Measurements from ENCODE around the gene CREB5. TPM values are rescaled to one million over a fixed set of nuclear protein-coding genes. Genes with fewer than 3 reads are reported as not detected.

CREB5 gene
- total and polyA plus RNA-seq, 2 donors (not counting 3 experiments of a cell fraction or from before 2014, with no cell fraction given), result 19.6 to 28.4 TPM

GRCh38 chr7:28548416-28548815, 136.1 kb downstream of the CREB5 start:
- ChIA-PET CTCF (interaction anchor here (0.6 to 1.1 kb wide), 2 partner anchors 12 to 82 kb away, joined by 3 read pairs; no protein-coding TSS in a partner anchor), POLR2A (no interaction called here)
- intact Hi-C loops (cut with micrococcal nuclease) (no loop called here), dilution Hi-C loops (cut with MboI; ENCODE audit: extremely low pct_ligation_motif_present, low sequenced_read_pairs) (no loop called here)
- Histone ChIP-seq H3K79me2 (ENCODE audit: control insufficient read depth, insufficient read depth, low read length) (no peaks in the 10 kb centered on the region), H3K9me1 (replicated peaks; ENCODE audit: control insufficient read depth, extremely low read depth, insufficient read depth, low read length) (no peaks in the 10 kb centered on the region), H4K20me1 (replicated peaks; ENCODE audit: control insufficient read depth, extremely low read depth, insufficient read depth, low read length) (no peaks in the 10 kb centered on the region), H3K9me3 (replicated peaks; ENCODE audit: control insufficient read depth, insufficient read depth, low read length) (no peaks in the 10 kb centered on the region), H3K4me3 (replicated peaks in 1 of 3; ENCODE audit: insufficient read depth in 1 of 3, low read depth in 1 of 3, low read length in 3 of 3) (no peak overlapping the region), H3K36me3 (ENCODE audit: control insufficient read depth in 2 of 2, extremely low read depth in 1 of 2, insufficient read depth in 2 of 2, low read length in 2 of 2) (no peaks in the 10 kb centered on the region), H3K9ac (replicated peaks; ENCODE audit: extremely low read depth, insufficient read depth, low read length) (no peak overlapping the region), H3K27ac (ENCODE audit: insufficient read depth, low read depth, low read length) (no peak overlapping the region), H3K4me1 (ENCODE audit: control insufficient read depth, extremely low read depth, insufficient read depth, low read length) (no peaks in the 10 kb centered on the region), H3K27me3 (ENCODE audit: control insufficient read depth in 2 of 2, insufficient read depth in 2 of 2, low read length in 2 of 2) (peaks cover 14% of the 10 kb centered on the region in 2 experiments), H3K4me2 (ENCODE audit: insufficient read depth, low read length) (no peak overlapping the region), H2AFZ (ENCODE audit: low read depth, low read length) (no peak overlapping the region)
- no TSS peak for BruUV-seq (replicated peaks)
- FAIRE-seq (no peak), DNase-seq (ENCODE audit: low read depth, low spot score) (no peak)
- TF ChIP-seq POLR2AphosphoS5 (IDR thresholded peaks at IDR 0.05; ENCODE audit: insufficient read depth, low read depth, low read length) (no peak), POLR2A (IDR thresholded peaks at IDR 0.05; ENCODE audit: low read depth, low read length) (no peak)

- CTCF ChIA-PET, result interaction anchor here (1.3 kb wide), 1 partner anchor 13 kb away, joined by 3 read pairs; no protein-coding TSS in a partner anchor
- dilution Hi-C loops (cut with MboI; ENCODE audit: extremely low pct_ligation_motif_present, low sequenced_read_pairs), result no loop called here
- H3K36me3 ChIP-seq (ENCODE audit: control insufficient read depth in 2 of 2, extremely low read depth in 1 of 2, insufficient read depth in 2 of 2, low read length in 2 of 2), result no peaks in the 10 kb centered on the region
- H3K9me1 ChIP-seq (replicated peaks; ENCODE audit: control insufficient read depth, extremely low read depth, insufficient read depth, low read length), result no peaks in the 10 kb centered on the region
- H3K27ac ChIP-seq (ENCODE audit: insufficient read depth, low read depth, low read length), result no peak overlapping the region
- TF ChIP-seq MAX (IDR thresholded peaks at IDR 0.05; ENCODE audit: insufficient read depth, insufficient read length), result no peak
- no peak for TF ChIP-seq GATA2 (IDR thresholded peaks at IDR 0.05; ENCODE audit: insufficient read depth, insufficient read length, low read depth, low read length)
- no peak for TF ChIP-seq EZH2 (IDR thresholded peaks at IDR 0.05; ENCODE audit: borderline replicate concordance, low read depth, low read length, severe bottlenecking)
- no peak for TF ChIP-seq JUN (IDR thresholded peaks at IDR 0.05; ENCODE audit: borderline replicate concordance, insufficient read depth, insufficient read length, low read depth)
- TF ChIP-seq POLR2AphosphoS5 (IDR thresholded peaks at IDR 0.05; ENCODE audit: insufficient read depth, low read depth, low read length), result no peak
- TF ChIP-seq CTCF (IDR thresholded peaks at IDR 0.05; ENCODE audit: extremely low read depth in 1 of 2, insufficient read depth in 1 of 2, low read depth in 1 of 2, low read length in 2 of 2), result no peak
- TF ChIP-seq FOS (IDR thresholded peaks at IDR 0.05; ENCODE audit: borderline replicate concordance, insufficient read depth, low read length), result no peak
- TF ChIP-seq POLR2A (IDR thresholded peaks at IDR 0.05; ENCODE audit: low read depth, low read length), result no peak
- TF ChIP-seq MYC (IDR thresholded peaks at IDR 0.05; ENCODE audit: low read depth, low read length), result no peak
- no peaks in the 10 kb centered on the region for H3K9me3 ChIP-seq (replicated peaks; ENCODE audit: control insufficient read depth, insufficient read depth, low read length)
- peaks cover 11 to 15% of the 10 kb centered on the region in 2 experiments for H3K27me3 ChIP-seq (ENCODE audit: control insufficient read depth in 2 of 2, insufficient read depth in 2 of 2, low read length in 2 of 2)
- no TSS peak for BruUV-seq (replicated peaks)
- H3K4me3 ChIP-seq (replicated peaks in 1 of 3; ENCODE audit: insufficient read depth in 1 of 3, low read depth in 1 of 3, low read length in 3 of 3), result no peak overlapping the region
- FAIRE-seq, result no peak
- H4K20me1 ChIP-seq (replicated peaks; ENCODE audit: control insufficient read depth, extremely low read depth, insufficient read depth, low read length), result no peaks in the 10 kb centered on the region
- H2AFZ ChIP-seq (ENCODE audit: low read depth, low read length), result no peak overlapping the region
- no peaks in the 10 kb centered on the region for H3K4me1 ChIP-seq (ENCODE audit: control insufficient read depth, extremely low read depth, insufficient read depth, low read length)
- POLR2A ChIA-PET, result no interaction called here
- intact Hi-C loops (cut with micrococcal nuclease), result no loop called here
- H3K79me2 ChIP-seq (ENCODE audit: control insufficient read depth, insufficient read depth, low read length), result no peaks in the 10 kb centered on the region
- no peak overlapping the region for H3K4me2 ChIP-seq (ENCODE audit: insufficient read depth, low read length)
- H3K9ac ChIP-seq (replicated peaks; ENCODE audit: extremely low read depth, insufficient read depth, low read length), result no peak overlapping the region
- no peak for DNase-seq (ENCODE audit: low read depth, low spot score)
These were observed 137.7 kb downstream of the CREB5 start for GRCh38 chr7:28549998-28550397.

All from endothelial cell of umbilical vein (primary cell).